Trophoblast cell (in vitro differentiated cells and primary cell): ENCODE measurements around the gene FBRS. TPM values are rescaled to one million over a fixed set of nuclear protein-coding genes. Genes with fewer than 3 reads are reported as not detected.
A peak's percentile ranks its signal among the peaks of the same experiment; 100 is the strongest.

Experiments used
- DNase-seq, 2 donors: peaks; one replicate each; pipeline ENCODE4 v3.0.0-alpha.2; 2016
- H2AFZ ChIP-seq: 2 replicates; pipeline ENCODE4 v1.6.1; 2013; ENCODE audit warnings: low read length, moderate library complexity, mild to moderate bottlenecking; ENCODE audit not compliant: insufficient read depth, poor library complexity
- H2AK5ac ChIP-seq: 2 replicates; pipeline ENCODE4 v1.6.1; 2013; ENCODE audit warnings: mild to moderate bottlenecking, low read length
- H2BK120ac ChIP-seq: 2 replicates; pipeline ENCODE4 v1.6.1; 2013; ENCODE audit warnings: low read length, mild to moderate bottlenecking, moderate library complexity; ENCODE audit not compliant: insufficient read depth, poor library complexity
- H2BK12ac ChIP-seq: 2 replicates; pipeline ENCODE4 v1.6.1; 2013; ENCODE audit warnings: mild to moderate bottlenecking, low read length, moderate library complexity
- H2BK5ac ChIP-seq: 2 replicates; pipeline ENCODE4 v1.6.1; 2013; ENCODE audit warnings: low read length, low read depth, moderate library complexity, mild to moderate bottlenecking; ENCODE audit not compliant: poor library complexity
- H3K14ac ChIP-seq: 2 replicates; pipeline ENCODE4 v1.6.1; 2013; ENCODE audit warnings: mild to moderate bottlenecking, low read length
- H3K18ac ChIP-seq: 2 replicates; pipeline ENCODE4 v1.6.1; 2013; ENCODE audit warnings: mild to moderate bottlenecking, low read length
- H3K23ac ChIP-seq: 2 replicates; pipeline ENCODE4 v1.6.1; 2013; ENCODE audit warnings: low read length
- H3K27ac ChIP-seq: 2 replicates; pipeline ENCODE4 v1.5.1; 2013; ENCODE audit warnings: low read depth, mild to moderate bottlenecking, inconsistent platforms, low read length, moderate library complexity
- H3K27me3 ChIP-seq: 2 replicates; pipeline ENCODE4 v1.6.1; 2013; ENCODE audit warnings: inconsistent platforms, mild to moderate bottlenecking, low read length, moderate library complexity; ENCODE audit not compliant: insufficient read depth
- H3K36me3 ChIP-seq, 2 experiments: 1 replicate in 1 of 2; 2 replicates in 1 of 2; pipeline ENCODE4 v1.6.1; 2013; ENCODE audit warnings: low read length in 2 of 2, mild to moderate bottlenecking in 2 of 2, moderate library complexity in 1 of 2; ENCODE audit not compliant: insufficient read depth in 2 of 2, control insufficient read depth in 1 of 2
- H3K4ac ChIP-seq: 2 replicates; pipeline ENCODE4 v1.6.1; 2013; ENCODE audit warnings: low read depth, mild to moderate bottlenecking, low read length, moderate library complexity
- H3K4me1 ChIP-seq, 2 experiments: 1 replicate in 1 of 2; 2 replicates in 1 of 2; pipeline ENCODE4 v1.6.1; 2013; ENCODE audit warnings: low read length in 2 of 2, mild to moderate bottlenecking in 2 of 2, moderate library complexity in 1 of 2; ENCODE audit not compliant: insufficient read depth in 2 of 2, control insufficient read depth in 1 of 2
- H3K4me2 ChIP-seq: 2 replicates; pipeline ENCODE4 v1.6.1; 2013; ENCODE audit warnings: inconsistent platforms, mild to moderate bottlenecking, low read length, moderate library complexity
- H3K4me3 ChIP-seq: 2 replicates; pipeline ENCODE4 v1.5.1; 2013; ENCODE audit warnings: mild to moderate bottlenecking, low read depth, low read length, inconsistent platforms
- H3K79me1 ChIP-seq: one replicate; pipeline ENCODE4 v1.6.1; 2013; ENCODE audit warnings: low read length
- H3K79me2 ChIP-seq: 2 replicates; pipeline ENCODE4 v1.6.1; 2013; ENCODE audit warnings: low read length, mild to moderate bottlenecking; ENCODE audit not compliant: control insufficient read depth, insufficient read depth, poor library complexity
- H3K9ac ChIP-seq: 2 replicates; pipeline ENCODE4 v1.6.1; 2013; ENCODE audit warnings: mild to moderate bottlenecking, low read length
- H3K9me3 ChIP-seq: 2 replicates; pipeline ENCODE4 v1.6.1; 2013; ENCODE audit warnings: low read depth, mild to moderate bottlenecking, control low read depth, inconsistent platforms, low read length; ENCODE audit not compliant: insufficient read depth
- H4K12ac ChIP-seq: 2 replicates; pipeline ENCODE4 v1.6.1; 2013; ENCODE audit warnings: low read depth, mild to moderate bottlenecking, low read length, moderate library complexity
- H4K8ac ChIP-seq: 2 replicates; pipeline ENCODE4 v1.6.1; 2013; ENCODE audit warnings: low read depth, mild to moderate bottlenecking, low read length, moderate library complexity
- H4K91ac ChIP-seq: one replicate; pipeline ENCODE4 v1.6.1; 2013; ENCODE audit warnings: low read depth, mild to moderate bottlenecking, low read length, moderate library complexity
- WGBS: extraction: QIAGEN DNeasy Blood & Tissue Kit; methylation state at CpG from one replicate; pipeline ENCODE4 v1.1.7; 2013; ENCODE audit warnings: missing lambda C conversion rate; ENCODE audit not compliant: insufficient read length, insufficient coverage; ENCODE audit errors: extremely low coverage; 5-methylcytosine and 5-hydroxymethylcytosine counted together
- polyA plus RNA-seq: library from polyadenylated mRNA; stranded (reverse); fragments of 200-250 nt; gene quantifications from 2 replicates; pipeline ENCODE4 v1.2.3, GENCODE V29; 2013

Gene FBRS
- 128 and 134 TPM in 2 replicates for polyA plus RNA-seq

GRCh38 chr16:30657866-30658730 is at the start of gene FBRS:
FBRS (plus strand) TSS chr16:30658431; CDS start chr16:30659519, 1,088 bp downstream.
- H3K4ac ChIP-seq, result peak within 1 kb of the TSS; percentile 62
- peak within 1 kb of the TSS; percentile 41 for H2AK5ac ChIP-seq
- peak within 1 kb of the TSS; percentile 93 for H4K8ac ChIP-seq
- peak within 1 kb of the TSS; percentile 89 for H2BK120ac ChIP-seq
- peaks cover 18% of the 10 kb centered on the region for H3K79me2 ChIP-seq
- H3K9ac ChIP-seq, result peak within 1 kb of the TSS; percentile 100
- H3K9me3 ChIP-seq, result no peaks in the 10 kb centered on the region
- peak; percentile 100 for DNase-seq
- H4K91ac ChIP-seq, result peak within 1 kb of the TSS; percentile 83
- H2BK12ac ChIP-seq, result no peak within 1 kb of the TSS
- WGBS, result no CpG with 5 or more reads among the region's 86 CpGs
- H2BK5ac ChIP-seq, result peak within 1 kb of the TSS; percentile 98
- peak within 1 kb of the TSS; percentile 92 for H3K14ac ChIP-seq
- H3K27ac ChIP-seq, result peak within 1 kb of the TSS; percentile 99
- no peaks in the 10 kb centered on the region for H3K27me3 ChIP-seq
- H3K23ac ChIP-seq, result no peak within 1 kb of the TSS
- peaks cover 49 to 53% of the 10 kb centered on the region in 2 experiments for H3K36me3 ChIP-seq
- peaks cover 16 to 18% of the 10 kb centered on the region in 2 experiments for H3K4me1 ChIP-seq
- H3K4me2 ChIP-seq, result peak within 1 kb of the TSS; percentile 92
- peaks cover 22% of the 10 kb centered on the region for H3K79me1 ChIP-seq
- H3K18ac ChIP-seq, result peak within 1 kb of the TSS; percentile 91
- peak within 1 kb of the TSS; percentile 83 for H4K12ac ChIP-seq
- H3K4me3 ChIP-seq, result peak within 1 kb of the TSS; percentile 95
- peak within 1 kb of the TSS; percentile 65 for H2AFZ ChIP-seq

GRCh38 chr16:30609002-30609925 is 49.0 kb upstream of the FBRS start:
- Histone ChIP-seq H3K23ac (no peak overlapping the region), H3K36me3 (peaks cover 14 to 17% of the 10 kb centered on the region in 2 experiments), H3K4ac (peak overlapping the region; percentile 41), H3K79me2 (peaks cover 5% of the 10 kb centered on the region), H3K79me1 (peaks cover 5% of the 10 kb centered on the region), H3K4me3 (peak overlapping the region; percentile 81), H2BK120ac (peak overlapping the region; percentile 65), H3K4me2 (peak overlapping the region; percentile 64), H3K9me3 (peaks cover 2% of the 10 kb centered on the region), H3K14ac (peak overlapping the region; percentile 67), H2AK5ac (peak overlapping the region; percentile 3), H2BK12ac (no peak overlapping the region), H4K8ac (peak overlapping the region; percentile 83), H3K9ac (peak overlapping the region; percentile 83), H3K27ac (peak overlapping the region; percentile 60), H2BK5ac (peak overlapping the region; percentile 65), H4K91ac (peak overlapping the region; percentile 84), H3K4me1 (no peaks in the 10 kb centered on the region), H2AFZ (peak overlapping the region; percentile 12), H4K12ac (peak overlapping the region; percentile 15), H3K18ac (peak overlapping the region; percentile 36), H3K27me3 (no peaks in the 10 kb centered on the region)
- no CpG with 5 or more reads among the region's 40 CpGs for WGBS
- peak; percentile 7 to 48 for DNase-seq

- H3K4me3 ChIP-seq, result peak within 1 kb of the TSS; percentile 81
- H2AK5ac ChIP-seq, result peak within 1 kb of the TSS; percentile 3
Observed at GRCh38 chr16:30609926-30610839, 48.0 kb upstream of the FBRS start, which contains the start of gene ZNF689. ZNF689 (minus strand) TSS chr16:30610389; CDS start chr16:30610041, 348 bp downstream.

More at GRCh38 chr16:30609926-30610839, 48.0 kb upstream of the FBRS start, which contains the start of gene ZNF689:
- H3K79me2 ChIP-seq, result peaks cover 5% of the 10 kb centered on the region
- peak within 1 kb of the TSS; percentile 89 for H2AFZ ChIP-seq
- peak within 1 kb of the TSS; percentile 65 for H2BK120ac ChIP-seq
- H4K91ac ChIP-seq, result peak within 1 kb of the TSS; percentile 86
- no peaks in the 10 kb centered on the region for H3K4me1 ChIP-seq
- peaks cover 5% of the 10 kb centered on the region for H3K79me1 ChIP-seq
- H3K36me3 ChIP-seq, result peaks cover 4 to 7% of the 10 kb centered on the region in 2 experiments
- H3K18ac ChIP-seq, result peak within 1 kb of the TSS; percentile 46
- H4K8ac ChIP-seq, result peak within 1 kb of the TSS; percentile 98
- no peaks in the 10 kb centered on the region for H3K27me3 ChIP-seq
- H3K4ac ChIP-seq, result peak within 1 kb of the TSS; percentile 41
- H3K9ac ChIP-seq, result peak within 1 kb of the TSS; percentile 83
- H3K23ac ChIP-seq, result no peak within 1 kb of the TSS
- peak within 1 kb of the TSS; percentile 91 for H4K12ac ChIP-seq
- peak within 1 kb of the TSS; percentile 65 for H2BK5ac ChIP-seq
- WGBS, result no CpG with 5 or more reads among the region's 63 CpGs
- DNase-seq, result peak; percentile 95 to 99
- peak within 1 kb of the TSS; percentile 64 for H3K4me2 ChIP-seq
- H2BK12ac ChIP-seq, result no peak within 1 kb of the TSS
- H3K9me3 ChIP-seq, result peaks cover 1% of the 10 kb centered on the region
- H3K14ac ChIP-seq, result peak within 1 kb of the TSS; percentile 81
- peak within 1 kb of the TSS; percentile 60 for H3K27ac ChIP-seq
